ENCODE results near the gene PPP1CC.

PPP1CC gene

DNA sequence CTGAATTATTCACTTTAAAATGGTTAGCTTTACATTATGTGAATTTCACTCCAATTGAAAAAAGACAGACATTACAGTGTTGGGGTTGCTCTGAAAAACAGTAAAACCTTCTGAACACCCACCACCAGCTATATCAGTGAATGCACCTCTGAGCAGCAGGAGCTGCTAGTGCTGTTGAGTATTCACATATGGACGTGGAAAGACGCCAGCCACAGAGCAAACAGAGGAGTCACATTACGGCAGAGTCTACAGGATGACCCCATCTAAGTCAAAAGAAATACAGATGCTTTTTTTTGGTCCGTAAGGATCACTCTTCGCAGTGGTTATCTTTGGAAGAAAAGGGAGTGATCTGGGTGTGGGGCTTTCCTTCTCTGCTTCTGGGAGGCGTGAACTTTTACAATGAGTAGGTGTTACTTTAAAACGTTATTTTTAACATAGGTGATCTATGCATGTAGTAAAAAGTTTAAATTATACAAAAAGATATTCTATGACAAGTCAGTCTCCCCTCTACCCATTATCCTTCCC lies 58.3 kb downstream of the PPP1CC start:
- no peak for DNase-seq

DNA sequence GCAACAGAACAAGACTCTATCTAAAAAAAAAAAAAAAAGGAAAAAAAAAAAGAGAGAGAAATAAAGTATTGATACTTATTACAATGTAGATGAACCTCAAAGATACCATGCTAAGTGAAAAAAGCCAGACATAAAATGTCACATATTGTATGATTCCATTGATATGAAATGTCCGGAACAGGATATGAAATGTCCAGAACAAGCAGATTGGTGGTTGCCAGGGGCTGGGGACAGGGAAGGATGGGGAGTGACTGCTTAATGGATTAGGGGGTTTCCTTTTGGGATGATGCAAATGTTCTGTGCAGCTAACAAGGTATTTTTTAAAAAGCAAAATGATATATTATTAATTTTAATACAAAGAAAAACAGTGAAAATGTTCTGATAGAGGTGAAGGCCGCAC lies 58.8 kb downstream of the PPP1CC start:
- no peak for DNase-seq

DNA sequence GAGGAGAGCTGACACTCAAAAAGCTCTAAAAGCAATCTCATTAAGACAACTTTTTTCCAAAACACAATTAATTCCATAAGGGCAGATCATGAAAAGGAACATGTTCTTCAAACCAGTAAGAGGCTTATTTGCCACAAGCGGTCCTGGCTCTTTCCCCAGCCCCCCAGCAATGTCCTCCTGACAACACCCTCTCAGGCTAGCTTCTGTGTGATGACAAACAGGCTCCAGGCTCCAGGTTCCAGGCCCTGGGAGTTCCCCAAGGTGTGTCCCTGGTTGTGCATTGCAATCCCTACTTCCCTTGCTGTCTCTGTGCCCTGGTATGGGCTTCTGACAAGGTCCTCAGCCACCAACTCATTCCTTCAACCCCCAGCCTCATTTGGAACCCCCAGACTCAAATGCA lies 62.7 kb downstream of the PPP1CC start:
- no peak for DNase-seq

DNA sequence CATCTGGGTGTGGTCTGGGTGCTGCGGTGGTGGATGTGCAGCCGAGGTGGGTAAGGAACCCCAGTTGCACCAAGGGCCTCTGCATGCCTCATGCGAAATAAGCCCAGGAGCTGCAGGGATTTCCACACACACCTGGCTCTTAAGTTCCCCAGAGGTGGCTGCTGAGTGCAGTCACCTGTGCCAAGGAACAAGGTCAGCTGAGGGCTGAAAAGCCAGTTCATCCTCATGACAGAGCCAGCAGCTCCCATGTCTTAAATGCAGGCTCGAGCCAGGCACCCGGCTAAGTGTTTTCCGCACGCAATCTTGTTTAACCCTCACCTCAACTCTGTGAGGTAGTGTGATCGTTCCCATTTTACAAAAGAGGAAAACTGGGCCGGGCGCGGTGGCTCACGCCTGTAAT lies 63.5 kb downstream of the PPP1CC start:
- no peak for DNase-seq

DNA sequence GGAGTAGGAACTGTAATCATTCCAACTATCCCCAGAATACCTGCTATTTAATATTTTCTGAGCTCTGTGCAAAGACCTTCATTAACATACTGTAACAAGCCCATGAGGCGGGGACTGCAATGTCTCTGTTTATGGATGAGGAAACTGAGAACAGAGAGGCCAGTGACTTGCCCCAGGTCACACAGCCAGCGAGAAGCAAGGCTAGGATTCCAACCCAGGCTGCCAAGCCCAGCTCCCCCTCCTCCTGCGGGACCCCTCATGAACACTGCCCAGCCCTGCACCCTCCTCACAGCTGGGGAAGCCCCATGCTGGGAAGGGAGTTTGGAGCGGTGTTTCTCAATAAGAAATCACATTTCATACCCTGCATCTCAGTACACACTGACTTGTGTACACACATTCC lies 64.7 kb downstream of the PPP1CC start:
- no peak for DNase-seq

DNA sequence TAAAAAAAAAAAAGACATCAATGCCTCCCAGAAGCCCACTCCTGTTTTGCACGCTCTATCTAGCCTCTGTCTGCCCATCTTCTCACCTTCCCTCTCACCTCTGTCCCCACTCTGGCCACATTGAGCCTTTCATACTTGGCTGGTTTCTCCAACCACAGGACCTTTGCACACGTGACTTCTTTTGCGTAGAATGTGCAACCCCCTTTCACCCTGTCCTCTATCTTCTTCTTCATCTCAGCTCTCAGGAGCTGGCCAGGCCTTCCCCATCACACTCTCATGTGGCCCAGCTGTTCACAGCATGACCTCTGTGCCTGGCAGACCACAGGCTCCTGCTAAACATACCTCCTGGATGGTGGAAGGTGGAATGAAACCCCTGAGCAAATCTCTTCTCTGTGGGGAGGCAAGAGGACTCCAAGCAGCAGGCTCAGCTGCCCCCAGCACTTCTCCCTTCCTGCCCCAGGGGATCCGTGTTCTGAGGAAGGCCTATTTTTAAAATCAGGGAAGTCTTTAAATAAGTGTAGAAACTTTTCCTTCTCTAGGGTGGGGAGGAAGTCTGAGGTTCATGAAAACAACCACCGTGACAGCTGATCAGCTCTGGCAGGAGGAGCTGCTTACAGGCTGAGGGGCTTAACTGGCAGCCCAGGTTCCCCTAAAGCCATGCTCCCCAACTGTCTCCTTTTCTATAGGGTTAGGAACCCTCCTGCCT lies 65.3 kb downstream of the PPP1CC start:
- DNase-seq, result no peak

DNA sequence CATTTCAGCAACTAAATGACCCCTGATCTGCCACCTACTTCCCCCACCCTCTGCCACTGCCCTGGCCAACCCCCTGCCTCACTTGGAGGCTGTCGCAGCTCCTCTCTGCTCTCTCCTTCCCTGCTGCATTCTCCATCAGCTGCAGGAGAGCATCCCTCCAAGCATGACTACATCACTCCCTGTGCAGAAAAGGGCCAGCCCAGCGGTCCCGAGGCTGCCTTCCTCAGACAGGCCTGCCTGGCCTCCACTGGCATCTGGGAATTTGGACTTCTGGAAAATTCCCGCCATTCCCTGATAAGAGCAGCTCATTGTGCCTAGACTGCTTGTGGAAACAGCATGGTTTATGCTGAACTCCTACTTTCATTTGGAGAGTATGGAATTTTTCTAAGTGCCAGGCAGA lies 66.5 kb downstream of the PPP1CC start:
- no peak for DNase-seq

DNA sequence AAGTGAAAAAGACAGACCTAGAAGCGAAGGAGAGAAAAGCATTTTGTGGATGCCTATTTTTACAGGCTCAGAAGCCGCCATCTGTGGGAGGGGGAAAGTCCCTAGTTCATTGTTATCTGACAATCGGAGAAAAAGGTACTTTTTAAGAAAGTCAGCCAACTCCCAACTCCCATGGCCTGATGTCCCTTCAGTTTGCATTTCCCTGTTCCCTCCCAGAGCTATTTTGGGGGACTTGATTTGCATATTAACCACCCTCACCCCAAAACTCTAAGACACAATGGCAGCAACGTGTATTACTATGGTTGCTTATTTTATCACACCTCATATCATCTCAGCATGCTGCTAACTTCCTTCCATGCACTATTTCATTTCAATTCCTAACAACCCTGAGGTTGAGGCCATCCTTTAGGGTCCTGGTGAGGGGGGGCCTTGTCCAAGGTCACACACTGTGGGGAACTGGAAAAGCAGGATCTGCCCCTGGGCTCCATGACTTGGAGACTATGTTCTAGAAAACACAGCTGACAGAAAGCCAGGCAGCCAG lies 72.5 kb downstream of the PPP1CC start:
- no peak for DNase-seq

All from effector CD4-positive, alpha-beta T cell (primary cell).